Prostate gland (tissue), 2 donors: ENCODE data around the gene ADAMTS2.

Experiments used
- POLR2A ChIP-seq: fragments of 450-650 bp; IDR thresholded peaks from one replicate; pipeline ENCODE4 v1.6.1; 2016; ENCODE audit warnings: antibody characterized with exemption, mild to moderate bottlenecking
- POLR2AphosphoS5 ChIP-seq: sonication (generic); formaldehyde crosslinking; IDR thresholded peaks from one replicate; pipeline ENCODE4 v1.6.1; 2017; ENCODE audit warnings: antibody characterized with exemption
- TF ChIP-seq, protein P1 (sequence below), 4 experiments: fragments of 200-600 bp in 2 of 4; fragments of 450-650 bp in 2 of 4; sonication (generic) in 2 of 4; IDR thresholded peaks; 1 replicate in 3 of 4; 2 replicates in 1 of 4; pipeline ENCODE4 v1.5.1; 2016 to 2019; ENCODE audit warnings: antibody characterized with exemption in 4 of 4, mild to moderate bottlenecking in 2 of 4, moderate library complexity in 2 of 4

DNA sequence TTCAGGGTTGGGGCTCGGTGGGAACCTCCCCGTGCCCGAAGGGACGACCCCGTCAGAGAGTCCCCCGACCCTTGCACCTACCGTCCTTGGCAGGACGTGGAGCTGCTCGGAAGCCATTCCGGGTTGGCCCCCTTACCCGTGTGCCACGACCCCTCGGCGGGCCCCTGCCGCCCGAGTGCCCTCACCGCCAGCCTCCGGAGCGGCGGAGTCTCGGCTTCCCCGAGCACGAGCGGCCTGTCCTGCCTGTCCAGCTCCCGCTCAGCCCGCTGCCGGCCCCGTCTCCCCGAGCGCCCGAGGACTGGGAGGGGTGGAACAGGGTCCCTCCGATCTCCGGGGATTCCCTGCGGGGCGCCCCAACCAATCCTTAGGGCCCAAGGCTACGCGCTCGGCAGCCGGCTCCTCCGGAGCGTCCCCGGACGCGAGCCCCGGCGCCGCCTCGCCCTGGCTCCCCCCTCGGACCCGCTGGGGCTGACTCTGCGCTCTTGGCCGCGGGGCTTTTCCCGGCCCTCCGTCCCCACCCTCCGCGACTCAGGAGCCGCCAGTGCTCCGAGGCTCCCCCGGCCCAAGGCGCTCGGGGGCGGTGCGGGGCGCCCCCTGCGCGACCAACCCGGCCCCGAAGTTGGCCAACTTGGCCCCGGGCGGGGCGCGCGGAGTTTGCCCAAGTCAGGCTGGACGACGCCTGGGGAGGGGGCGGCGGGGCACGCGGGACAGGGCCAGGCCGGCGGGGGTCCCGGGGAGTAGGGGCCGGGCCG lies 654 bp downstream of the ADAMTS2 start:
- TF ChIP-seq POLR2AphosphoS5, result no peak
- TF ChIP-seq, protein P1, sequence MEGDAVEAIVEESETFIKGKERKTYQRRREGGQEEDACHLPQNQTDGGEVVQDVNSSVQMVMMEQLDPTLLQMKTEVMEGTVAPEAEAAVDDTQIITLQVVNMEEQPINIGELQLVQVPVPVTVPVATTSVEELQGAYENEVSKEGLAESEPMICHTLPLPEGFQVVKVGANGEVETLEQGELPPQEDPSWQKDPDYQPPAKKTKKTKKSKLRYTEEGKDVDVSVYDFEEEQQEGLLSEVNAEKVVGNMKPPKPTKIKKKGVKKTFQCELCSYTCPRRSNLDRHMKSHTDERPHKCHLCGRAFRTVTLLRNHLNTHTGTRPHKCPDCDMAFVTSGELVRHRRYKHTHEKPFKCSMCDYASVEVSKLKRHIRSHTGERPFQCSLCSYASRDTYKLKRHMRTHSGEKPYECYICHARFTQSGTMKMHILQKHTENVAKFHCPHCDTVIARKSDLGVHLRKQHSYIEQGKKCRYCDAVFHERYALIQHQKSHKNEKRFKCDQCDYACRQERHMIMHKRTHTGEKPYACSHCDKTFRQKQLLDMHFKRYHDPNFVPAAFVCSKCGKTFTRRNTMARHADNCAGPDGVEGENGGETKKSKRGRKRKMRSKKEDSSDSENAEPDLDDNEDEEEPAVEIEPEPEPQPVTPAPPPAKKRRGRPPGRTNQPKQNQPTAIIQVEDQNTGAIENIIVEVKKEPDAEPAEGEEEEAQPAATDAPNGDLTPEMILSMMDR (IDR thresholded peaks at IDR 0.05), result no peak
- no peak for TF ChIP-seq POLR2A
